Stimulated activated CD4-positive, alpha-beta T cell treated with anti-CD3 and anti-CD28 coated beads, Interleukin-12 subunit alpha, Interleukin-12 subunit beta, amount 100 ng/mL, for 24 hours (primary cell): Measurements from ENCODE around the gene LYPD6B.

Source experiments
- DNase-seq, 2 experiments: peaks; one replicate each; pipeline ENCODE4 v3.0.0-alpha.2; 2020; ENCODE audit warnings: low read depth in 2 of 2

LYPD6B gene

GRCh38 chr2:149041482-149041881 is 3.0 kb downstream of the LYPD6B start:
- DNase-seq = no peak

GRCh38 chr2:149042881-149043280 is 4.4 kb downstream of the LYPD6B start:
- no peak for DNase-seq

- no peak for DNase-seq
Observed at GRCh38 chr2:149044500-149044899, 6.0 kb downstream of the LYPD6B start.

- no peak for DNase-seq
Observed at GRCh38 chr2:149047118-149047517, 8.6 kb downstream of the LYPD6B start.

- DNase-seq = no peak
Observed at GRCh38 chr2:149049142-149049541, 10.6 kb downstream of the LYPD6B start.

GRCh38 chr2:149050188-149050587 is 11.7 kb downstream of the LYPD6B start:
- no peak for DNase-seq

- DNase-seq = no peak
Observed at GRCh38 chr2:149055751-149056150, 17.3 kb downstream of the LYPD6B start.

GRCh38 chr2:149056541-149057255 is 18.2 kb downstream of the LYPD6B start:
- DNase-seq = no peak

- DNase-seq = no peak
Observed at GRCh38 chr2:149057401-149057800, 18.9 kb downstream of the LYPD6B start.

GRCh38 chr2:149058936-149059335 is 20.4 kb downstream of the LYPD6B start:
- DNase-seq = no peak

GRCh38 chr2:149059822-149060221 is 21.3 kb downstream of the LYPD6B start:
- no peak for DNase-seq

- no peak for DNase-seq
Observed at GRCh38 chr2:149061133-149061745, 22.7 kb downstream of the LYPD6B start.

- DNase-seq = no peak
Observed at GRCh38 chr2:149062531-149062930, 24.0 kb downstream of the LYPD6B start.

- no peak for DNase-seq
Observed at GRCh38 chr2:149063177-149063576, 24.7 kb downstream of the LYPD6B start.

- no peak for DNase-seq
Observed at GRCh38 chr2:149064365-149064841, 25.9 kb downstream of the LYPD6B start.

GRCh38 chr2:149064856-149065630 is 26.5 kb downstream of the LYPD6B start:
- DNase-seq = no peak

- DNase-seq = no peak
Observed at GRCh38 chr2:149068225-149068995, 29.9 kb downstream of the LYPD6B start.

GRCh38 chr2:149068996-149069888 is 30.7 kb downstream of the LYPD6B start:
- no peak for DNase-seq

- no peak for DNase-seq
Observed at GRCh38 chr2:149070681-149071320, 32.3 kb downstream of the LYPD6B start.

- no peak for DNase-seq
Observed at GRCh38 chr2:149075105-149075504, 36.6 kb downstream of the LYPD6B start.
